SK-N-SH (cell line): Measurements from ENCODE around the gene NOTUM. TPM values are rescaled to one million over a fixed set of nuclear protein-coding genes. Genes with fewer than 3 reads are reported as not detected.

Source experiments
- CTCF ChIA-PET: fragments of 300-600, 350-600 bp; formaldehyde crosslinking; extraction: SDS; loops from one replicate; lab custom pipeline; 2021; lab: Yijun Ruan, JAX
- POLR2A ChIA-PET: fragments of 350-600 bp; sonication (Branson Sonifier 250); formaldehyde crosslinking; extraction: SDS; loops from one replicate; lab custom pipeline; 2020; ENCODE audit warnings: antibody characterized with exemption, inconsistent platforms; lab: Yijun Ruan, JAX
- DNase-seq: peaks from one replicate; pipeline ENCODE4 v3.0.0; 2012
- H2AFZ ChIP-seq: fragments of 200-600 bp; sonication (generic); 2 replicates; pipeline ENCODE4 v1.8.1; 2016; ENCODE audit warnings: antibody characterized with exemption, mild to moderate bottlenecking, low read depth
- H3F3A ChIP-seq: fragments of 200-600 bp; sonication (generic); replicated peaks from 2 replicates; pipeline ENCODE3; 2016; ENCODE audit warnings: antibody characterized with exemption, mild to moderate bottlenecking; ENCODE audit not compliant: insufficient read depth
- H3K27ac ChIP-seq, 2 experiments: fragments of 200-500 bp in 1 of 2; fragments of 200-600 bp in 1 of 2; sonication (Bioruptor generic) in 1 of 2; sonication (generic), shearing (Covaris generic) in 1 of 2; 2 replicates each; pipeline versions ENCODE4 v1.5.1 to v1.6.1; 2014 to 2016; ENCODE audit warnings: low read depth in 2 of 2, inconsistent platforms in 1 of 2, low read length in 1 of 2, mild to moderate bottlenecking in 1 of 2, mixed read lengths in 1 of 2
- H3K27me3 ChIP-seq: fragments of 200-600 bp; sonication (generic), shearing (Covaris generic); 2 replicates; pipeline ENCODE4 v1.6.1; 2016; ENCODE audit warnings: mixed run types; ENCODE audit not compliant: insufficient read depth
- H3K36me3 ChIP-seq, 2 experiments: fragments of 200-500 bp in 1 of 2; fragments of 200-600 bp in 1 of 2; sonication (Bioruptor generic) in 1 of 2; sonication (generic) in 1 of 2; replicated peaks in 1 of 2; 2 replicates each; pipeline versions ENCODE3 to v1.5.1; 2014 to 2016; ENCODE audit warnings: low read length in 1 of 2, mild to moderate bottlenecking in 1 of 2; ENCODE audit not compliant: insufficient read depth in 2 of 2, control insufficient read depth in 1 of 2
- H3K4me1 ChIP-seq, 2 experiments: fragments of 200-500 bp in 1 of 2; fragments of 200-600 bp in 1 of 2; sonication (Bioruptor generic) in 1 of 2; sonication (generic), shearing (Covaris generic) in 1 of 2; 2 replicates each; pipeline versions ENCODE4 v1.5.1 to v1.6.1; 2014 to 2016; ENCODE audit warnings: low read depth in 1 of 2, low read length in 1 of 2, mixed run types in 1 of 2; ENCODE audit not compliant: insufficient read depth in 2 of 2, control insufficient read depth in 1 of 2
- H3K4me2 ChIP-seq: fragments of 200-600 bp; sonication (generic), shearing (Covaris generic); 2 replicates; pipeline ENCODE4 v1.6.1; 2017; ENCODE audit warnings: mixed run types
- H3K4me3 ChIP-seq, 2 experiments: fragments of 200-500 bp in 1 of 2; fragments of 200-600 bp in 1 of 2; sonication (Bioruptor generic) in 1 of 2; sonication (generic), shearing (Covaris generic) in 1 of 2; 2 replicates each; pipeline versions ENCODE4 v1.5.1 to v1.8.1; 2014 to 2016; ENCODE audit warnings: low read depth in 2 of 2, inconsistent platforms in 1 of 2, low read length in 1 of 2, mild to moderate bottlenecking in 1 of 2, mixed read lengths in 1 of 2, moderate library complexity in 1 of 2
- H3K79me2 ChIP-seq: fragments of 200-600 bp; sonication (generic); 2 replicates; pipeline ENCODE4 v1.8.1; 2017; ENCODE audit warnings: mild to moderate bottlenecking; ENCODE audit not compliant: insufficient read depth
- H3K9ac ChIP-seq: fragments of 200-600 bp; sonication (generic); 2 replicates; pipeline ENCODE4 v1.6.1; 2017; ENCODE audit warnings: mixed run types
- H3K9me2 ChIP-seq: fragments of 200-600 bp; sonication (generic); 2 replicates; pipeline ENCODE4 v1.6.1; 2017; ENCODE audit warnings: mixed run types
- H3K9me3 ChIP-seq: fragments of 200-600 bp; sonication (generic); 2 replicates; pipeline ENCODE4 v1.6.1; 2017; ENCODE audit warnings: mixed run types, mild to moderate bottlenecking, moderate library complexity
- H4K20me1 ChIP-seq: fragments of 200-600 bp; sonication (generic); 2 replicates; pipeline ENCODE4 v1.6.1; 2017; ENCODE audit warnings: mild to moderate bottlenecking, mixed run types; ENCODE audit not compliant: insufficient read depth
- CHD2 ChIP-seq: fragments of 150-350 bp; IDR thresholded peaks from 2 replicates; pipeline ENCODE4 v1.6.1; 2018; ENCODE audit warnings: low read length; ENCODE audit not compliant: partially characterized antibody
- ELF1 ChIP-seq: IDR thresholded peaks from 2 replicates; pipeline ENCODE4 v1.4.0; 2012
- EP300 ChIP-seq, 2 experiments: IDR thresholded peaks; 2 replicates each; pipeline versions ENCODE4 v1.4.0 to v1.6.1; 2012; ENCODE audit warnings: borderline replicate concordance in 1 of 2, low read depth in 1 of 2, low read length in 1 of 2
- MEF2A ChIP-seq: IDR thresholded peaks from 2 replicates; pipeline ENCODE4 v1.4.0; 2012; ENCODE audit warnings: low read depth, borderline replicate concordance
- NFIC ChIP-seq: IDR thresholded peaks from 2 replicates; pipeline ENCODE4 v1.4.0; 2012; ENCODE audit warnings: borderline replicate concordance
- NRF1 ChIP-seq: IDR thresholded peaks from 2 replicates; pipeline ENCODE4 v1.6.1; 2012; ENCODE audit warnings: low read depth, mild to moderate bottlenecking, low read length
- POLR2AphosphoS5 ChIP-seq: IDR thresholded peaks from 2 replicates; pipeline ENCODE4 v1.6.1; 2012; ENCODE audit warnings: low read depth, low read length
- RAD21 ChIP-seq: IDR thresholded peaks from 2 replicates; pipeline ENCODE4 v1.6.1; 2012; ENCODE audit warnings: mild to moderate bottlenecking, low read length
- RFX5 ChIP-seq: IDR thresholded peaks from 2 replicates; pipeline ENCODE4 v1.6.1; 2012; ENCODE audit warnings: mild to moderate bottlenecking, improper control_type of control experiment, low read length
- SMC3 ChIP-seq: IDR thresholded peaks from 2 replicates; pipeline ENCODE4 v1.6.1; 2012; ENCODE audit warnings: low read depth, low read length, improper control_type of control experiment
- TEAD4 ChIP-seq: IDR thresholded peaks from 2 replicates; pipeline ENCODE4 v1.4.0; 2012; ENCODE audit warnings: mild to moderate bottlenecking, borderline replicate concordance; ENCODE audit not compliant: insufficient read depth
- YY1 ChIP-seq: IDR thresholded peaks from 2 replicates; pipeline ENCODE4 v1.4.0; 2012; ENCODE audit warnings: low read depth, mild to moderate bottlenecking
- WGBS: methylation state at CpG from one replicate; pipeline ENCODE4 v1.1.6; 2017; ENCODE audit warnings: low lambda C conversion rate; 5-methylcytosine and 5-hydroxymethylcytosine counted together
- polyA plus RNA-seq, 3 experiments: library from polyadenylated mRNA; depleted of rRNA; stranded (reverse); fragments of >200 nt; gene quantifications; 2 replicates each; pipeline ENCODE4 v1.2.3, GENCODE V29; 2012
- TF ChIP-seq, protein P1 (sequence below): IDR thresholded peaks from 2 replicates; pipeline ENCODE4 v1.4.0; 2012; ENCODE audit warnings: low read depth, borderline replicate concordance
- TF ChIP-seq, protein P2 (sequence below): IDR thresholded peaks from 2 replicates; pipeline ENCODE4 v1.4.0; 2012; ENCODE audit warnings: low read depth, borderline replicate concordance
- TF ChIP-seq, protein P3 (sequence below): IDR thresholded peaks from 2 replicates; pipeline ENCODE4 v1.4.0; 2012; ENCODE audit warnings: low read depth
- TF ChIP-seq, protein P4 (sequence below): fragments of 200-600 bp; sonication (generic); IDR thresholded peaks from 2 replicates; pipeline ENCODE4 v1.6.1; 2017; ENCODE audit warnings: antibody characterized with exemption, mild to moderate bottlenecking, moderate library complexity

Gene NOTUM
- polyA plus RNA-seq, 1 of the 3 experiments (the other 2 are of a cell fraction) = 0.33 TPM

DNA sequence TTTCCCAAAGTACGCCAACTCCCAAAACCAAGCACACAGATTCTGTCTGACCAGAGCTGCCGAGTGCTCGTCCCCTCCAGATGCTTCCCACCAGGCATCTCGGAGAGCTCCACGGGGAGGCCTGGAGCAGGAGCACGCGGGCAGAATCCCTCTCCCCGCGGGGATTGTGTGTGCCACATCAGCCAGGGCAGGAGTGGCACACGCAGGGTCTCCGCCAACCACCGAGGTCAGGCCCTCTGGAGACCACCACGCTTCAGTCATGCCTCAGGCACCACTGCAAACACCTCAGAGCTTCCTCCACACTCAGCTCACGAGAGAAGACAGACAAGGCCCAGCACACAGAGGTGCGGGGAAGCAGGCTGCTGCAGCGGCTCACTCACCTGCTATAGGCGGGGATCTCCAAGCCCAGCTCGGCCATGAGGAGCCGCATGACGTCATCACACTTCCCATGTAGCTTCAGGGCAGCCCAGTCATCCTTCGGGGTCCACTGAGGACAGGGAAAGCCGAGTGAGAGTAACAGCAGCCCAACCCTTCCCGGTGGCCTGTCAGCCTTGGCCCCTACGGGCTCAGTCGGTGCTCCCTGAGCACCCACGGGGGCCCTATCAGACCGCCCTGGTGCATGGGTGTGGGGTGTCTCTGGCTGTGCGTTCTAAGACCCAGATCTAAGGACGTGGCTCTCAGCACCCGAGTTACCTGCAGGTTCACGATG, 47.4 kb downstream of the NOTUM start:
- POLR2A ChIA-PET = interaction anchor here (0.8 kb wide), 1 partner anchor 24 kb away, joined by 3 read pairs; the partner anchor contains the start of gene PYCR1
- H3K27me3 ChIP-seq = no peaks in the 10 kb centered on the region

More for the DNA sequence above, 47.4 kb downstream of the NOTUM start:
- Histone ChIP-seq H3K4me2 (no peak overlapping the region), H3K4me1 (peaks cover 15 to 35% of the 10 kb centered on the region in 2 experiments), H3F3A (peaks cover 23% of the 10 kb centered on the region), H2AFZ (no peak overlapping the region), H3K36me3 (peaks cover 21 to 51% of the 10 kb centered on the region in 2 experiments), H3K79me2 (peaks cover 40% of the 10 kb centered on the region), H3K27ac (no peak overlapping the region), H3K9ac (no peak overlapping the region), H3K9me2 (no peaks in the 10 kb centered on the region), H4K20me1 (peaks cover 39% of the 10 kb centered on the region), H3K9me3 (no peaks in the 10 kb centered on the region), H3K4me3 (no peak overlapping the region)
- WGBS = 89% methylated on average over 19 of the region's 31 CpGs
- CTCF ChIA-PET = interaction anchor here (1.0 to 3.8 kb wide), 9 partner anchors 11 to 241 kb away, joined by 3 to 20 read pairs (median 4); partner anchors contain the start of genes DCXR and NPB
- TF ChIP-seq, protein P1, sequence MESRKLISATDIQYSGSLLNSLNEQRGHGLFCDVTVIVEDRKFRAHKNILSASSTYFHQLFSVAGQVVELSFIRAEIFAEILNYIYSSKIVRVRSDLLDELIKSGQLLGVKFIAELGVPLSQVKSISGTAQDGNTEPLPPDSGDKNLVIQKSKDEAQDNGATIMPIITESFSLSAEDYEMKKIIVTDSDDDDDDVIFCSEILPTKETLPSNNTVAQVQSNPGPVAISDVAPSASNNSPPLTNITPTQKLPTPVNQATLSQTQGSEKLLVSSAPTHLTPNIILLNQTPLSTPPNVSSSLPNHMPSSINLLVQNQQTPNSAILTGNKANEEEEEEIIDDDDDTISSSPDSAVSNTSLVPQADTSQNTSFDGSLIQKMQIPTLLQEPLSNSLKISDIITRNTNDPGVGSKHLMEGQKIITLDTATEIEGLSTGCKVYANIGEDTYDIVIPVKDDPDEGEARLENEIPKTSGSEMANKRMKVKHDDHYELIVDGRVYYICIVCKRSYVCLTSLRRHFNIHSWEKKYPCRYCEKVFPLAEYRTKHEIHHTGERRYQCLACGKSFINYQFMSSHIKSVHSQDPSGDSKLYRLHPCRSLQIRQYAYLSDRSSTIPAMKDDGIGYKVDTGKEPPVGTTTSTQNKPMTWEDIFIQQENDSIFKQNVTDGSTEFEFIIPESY = no peak
- no peak for TF ChIP-seq RAD21
- TF ChIP-seq, protein P2, sequence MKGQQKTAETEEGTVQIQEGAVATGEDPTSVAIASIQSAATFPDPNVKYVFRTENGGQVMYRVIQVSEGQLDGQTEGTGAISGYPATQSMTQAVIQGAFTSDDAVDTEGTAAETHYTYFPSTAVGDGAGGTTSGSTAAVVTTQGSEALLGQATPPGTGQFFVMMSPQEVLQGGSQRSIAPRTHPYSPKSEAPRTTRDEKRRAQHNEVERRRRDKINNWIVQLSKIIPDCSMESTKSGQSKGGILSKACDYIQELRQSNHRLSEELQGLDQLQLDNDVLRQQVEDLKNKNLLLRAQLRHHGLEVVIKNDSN = no peak
- no peak for TF ChIP-seq SMC3
- TF ChIP-seq CHD2 = no peak
- no peak for TF ChIP-seq POLR2AphosphoS5
- no peak for TF ChIP-seq EP300 (IDR thresholded peaks at IDR 0.05; ENCODE audit: borderline replicate concordance in 1 of 2, low read depth in 1 of 2, low read length in 1 of 2)
- TF ChIP-seq, protein P3, sequence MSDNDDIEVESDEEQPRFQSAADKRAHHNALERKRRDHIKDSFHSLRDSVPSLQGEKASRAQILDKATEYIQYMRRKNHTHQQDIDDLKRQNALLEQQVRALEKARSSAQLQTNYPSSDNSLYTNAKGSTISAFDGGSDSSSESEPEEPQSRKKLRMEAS = no peak
- TF ChIP-seq, protein P4, sequence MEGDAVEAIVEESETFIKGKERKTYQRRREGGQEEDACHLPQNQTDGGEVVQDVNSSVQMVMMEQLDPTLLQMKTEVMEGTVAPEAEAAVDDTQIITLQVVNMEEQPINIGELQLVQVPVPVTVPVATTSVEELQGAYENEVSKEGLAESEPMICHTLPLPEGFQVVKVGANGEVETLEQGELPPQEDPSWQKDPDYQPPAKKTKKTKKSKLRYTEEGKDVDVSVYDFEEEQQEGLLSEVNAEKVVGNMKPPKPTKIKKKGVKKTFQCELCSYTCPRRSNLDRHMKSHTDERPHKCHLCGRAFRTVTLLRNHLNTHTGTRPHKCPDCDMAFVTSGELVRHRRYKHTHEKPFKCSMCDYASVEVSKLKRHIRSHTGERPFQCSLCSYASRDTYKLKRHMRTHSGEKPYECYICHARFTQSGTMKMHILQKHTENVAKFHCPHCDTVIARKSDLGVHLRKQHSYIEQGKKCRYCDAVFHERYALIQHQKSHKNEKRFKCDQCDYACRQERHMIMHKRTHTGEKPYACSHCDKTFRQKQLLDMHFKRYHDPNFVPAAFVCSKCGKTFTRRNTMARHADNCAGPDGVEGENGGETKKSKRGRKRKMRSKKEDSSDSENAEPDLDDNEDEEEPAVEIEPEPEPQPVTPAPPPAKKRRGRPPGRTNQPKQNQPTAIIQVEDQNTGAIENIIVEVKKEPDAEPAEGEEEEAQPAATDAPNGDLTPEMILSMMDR = no peak
- no peak for TF ChIP-seq YY1
- TF ChIP-seq RFX5 = no peak
- no peak for TF ChIP-seq NFIC
- TF ChIP-seq MEF2A = no peak
- no peak for TF ChIP-seq NRF1
- TF ChIP-seq TEAD4 = no peak
- no peak for TF ChIP-seq ELF1
- TF ChIP-seq, all 33 proteins: peak for 0
- DNase-seq = no peak
